ENCODE data around the gene ITGB3.

- no peak for TF ChIP-seq CTCF (IDR thresholded peaks at IDR 0.05 in 8 of 11, conservative IDR thresholded peaks at IDR 0.05 in 3 of 11)
- no peak for TF ChIP-seq POLR2A (IDR thresholded peaks at IDR 0.05)
Observed at GRCh38 chr17:47210779-47211178, 42.8 kb upstream of the ITGB3 start.

Measured in spleen (tissue), 7 donors.